ENCODE results near the gene MRPS27.

Gene MRPS27

DNA sequence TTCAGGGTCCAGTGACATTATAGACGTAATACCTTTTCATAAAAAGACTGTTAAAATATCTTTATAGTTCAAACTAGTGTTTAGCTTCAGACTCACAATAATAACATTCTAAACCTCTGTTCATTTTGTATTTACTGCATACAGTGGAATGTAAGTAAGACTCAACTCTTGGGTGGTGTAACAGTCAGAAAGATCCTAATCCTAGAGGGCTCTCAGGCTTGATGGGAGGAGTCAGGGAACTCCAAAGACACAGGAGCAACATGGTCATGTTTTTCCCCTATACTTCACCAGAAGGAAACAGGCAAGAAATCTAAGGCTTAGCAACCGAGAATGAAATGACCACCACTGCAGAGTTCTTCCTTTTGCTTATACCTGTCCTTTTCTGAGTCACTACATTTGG, 82.6 kb downstream of the MRPS27 start:
- Histone ChIP-seq H3K4me2 (ENCODE audit: low read length) (no peak overlapping the region), H3K9ac (no peak overlapping the region), H3K4me3 (ENCODE audit: low read depth, low read length) (no peak overlapping the region), H3K9me3 (ENCODE audit: control insufficient read depth, low read length) (no peaks in the 10 kb centered on the region), H3K27ac (no peak overlapping the region), H3K4me1 (peaks cover 7% of the 10 kb centered on the region), H3K27me3 (ENCODE audit: control insufficient read depth, insufficient read depth, low read length) (no peaks in the 10 kb centered on the region), H3K79me2 (no peaks in the 10 kb centered on the region), H2AFZ (no peak overlapping the region), H3K36me3 (ENCODE audit: control insufficient read depth, insufficient read depth, low read length) (no peaks in the 10 kb centered on the region)
- TF ChIP-seq, protein P1, sequence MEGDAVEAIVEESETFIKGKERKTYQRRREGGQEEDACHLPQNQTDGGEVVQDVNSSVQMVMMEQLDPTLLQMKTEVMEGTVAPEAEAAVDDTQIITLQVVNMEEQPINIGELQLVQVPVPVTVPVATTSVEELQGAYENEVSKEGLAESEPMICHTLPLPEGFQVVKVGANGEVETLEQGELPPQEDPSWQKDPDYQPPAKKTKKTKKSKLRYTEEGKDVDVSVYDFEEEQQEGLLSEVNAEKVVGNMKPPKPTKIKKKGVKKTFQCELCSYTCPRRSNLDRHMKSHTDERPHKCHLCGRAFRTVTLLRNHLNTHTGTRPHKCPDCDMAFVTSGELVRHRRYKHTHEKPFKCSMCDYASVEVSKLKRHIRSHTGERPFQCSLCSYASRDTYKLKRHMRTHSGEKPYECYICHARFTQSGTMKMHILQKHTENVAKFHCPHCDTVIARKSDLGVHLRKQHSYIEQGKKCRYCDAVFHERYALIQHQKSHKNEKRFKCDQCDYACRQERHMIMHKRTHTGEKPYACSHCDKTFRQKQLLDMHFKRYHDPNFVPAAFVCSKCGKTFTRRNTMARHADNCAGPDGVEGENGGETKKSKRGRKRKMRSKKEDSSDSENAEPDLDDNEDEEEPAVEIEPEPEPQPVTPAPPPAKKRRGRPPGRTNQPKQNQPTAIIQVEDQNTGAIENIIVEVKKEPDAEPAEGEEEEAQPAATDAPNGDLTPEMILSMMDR (IDR thresholded peaks at IDR 0.05), result no peak

DNA sequence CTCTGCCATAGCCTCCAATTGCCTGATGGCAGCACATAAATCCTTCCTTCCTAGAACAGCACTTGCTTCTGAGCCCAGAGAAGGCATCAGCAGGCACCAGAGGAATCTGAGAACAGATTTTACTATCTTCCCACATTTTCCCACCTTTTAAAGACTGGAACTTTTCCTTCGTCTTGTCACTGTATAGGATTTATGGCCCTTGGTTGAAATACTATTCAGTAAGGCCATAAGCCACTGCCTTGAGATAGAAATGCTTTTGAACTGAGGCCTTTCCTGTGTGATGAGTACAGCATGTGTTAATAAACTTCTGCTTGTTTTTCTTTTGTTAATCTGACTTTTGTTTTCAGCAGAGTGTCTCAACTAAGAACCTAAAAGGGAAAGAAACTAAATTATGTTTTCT, 84.3 kb downstream of the MRPS27 start:
- no peak overlapping the region for H3K27ac ChIP-seq
- H3K9ac ChIP-seq, result no peak overlapping the region

DNA sequence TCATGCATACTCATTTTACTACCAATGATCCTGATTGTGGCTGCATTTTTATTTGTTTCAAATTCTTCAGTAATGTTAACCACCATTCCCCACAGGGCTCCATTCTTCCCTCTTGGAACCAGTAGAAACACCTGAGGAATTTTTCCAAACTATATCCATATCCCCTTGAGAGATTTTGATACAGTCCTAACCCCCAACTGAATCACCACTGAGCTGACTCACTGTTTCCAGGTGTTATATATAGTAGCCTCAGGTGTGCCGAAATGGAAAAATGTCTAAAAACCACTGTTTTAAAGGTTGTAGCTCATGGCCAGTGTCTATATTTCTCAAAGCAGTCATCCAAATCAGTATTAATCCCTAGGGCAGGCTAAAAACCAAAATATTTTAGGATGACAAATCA, 85.2 kb downstream of the MRPS27 start:
- Histone ChIP-seq H3K4me3 (ENCODE audit: low read depth, low read length) (no peak overlapping the region), H3K9ac (no peak overlapping the region), H3K4me2 (ENCODE audit: low read length) (no peak overlapping the region), H3K4me1 (peaks cover 14% of the 10 kb centered on the region), H3K27ac (no peak overlapping the region), H3K9me3 (ENCODE audit: control insufficient read depth, low read length) (no peaks in the 10 kb centered on the region), H3K27me3 (ENCODE audit: control insufficient read depth, insufficient read depth, low read length) (no peaks in the 10 kb centered on the region), H3K36me3 (ENCODE audit: control insufficient read depth, insufficient read depth, low read length) (no peaks in the 10 kb centered on the region), H3K79me2 (no peaks in the 10 kb centered on the region), H2AFZ (no peak overlapping the region)
- TF ChIP-seq, protein P1 (IDR thresholded peaks at IDR 0.05), result no peak

More for the DNA sequence above, 84.3 kb downstream of the MRPS27 start:
- H3K4me1 ChIP-seq, result peaks cover 14% of the 10 kb centered on the region
- H3K27me3 ChIP-seq (ENCODE audit: control insufficient read depth, insufficient read depth, low read length), result no peaks in the 10 kb centered on the region
- no peak overlapping the region for H2AFZ ChIP-seq
- no peaks in the 10 kb centered on the region for H3K9me3 ChIP-seq (ENCODE audit: control insufficient read depth, low read length)
- TF ChIP-seq, protein P1 (IDR thresholded peaks at IDR 0.05), result no peak
- H3K36me3 ChIP-seq (ENCODE audit: control insufficient read depth, insufficient read depth, low read length), result no peaks in the 10 kb centered on the region
- H3K4me2 ChIP-seq (ENCODE audit: low read length), result no peak overlapping the region
- no peaks in the 10 kb centered on the region for H3K79me2 ChIP-seq
- H3K4me3 ChIP-seq (ENCODE audit: low read depth, low read length), result no peak overlapping the region

DNA sequence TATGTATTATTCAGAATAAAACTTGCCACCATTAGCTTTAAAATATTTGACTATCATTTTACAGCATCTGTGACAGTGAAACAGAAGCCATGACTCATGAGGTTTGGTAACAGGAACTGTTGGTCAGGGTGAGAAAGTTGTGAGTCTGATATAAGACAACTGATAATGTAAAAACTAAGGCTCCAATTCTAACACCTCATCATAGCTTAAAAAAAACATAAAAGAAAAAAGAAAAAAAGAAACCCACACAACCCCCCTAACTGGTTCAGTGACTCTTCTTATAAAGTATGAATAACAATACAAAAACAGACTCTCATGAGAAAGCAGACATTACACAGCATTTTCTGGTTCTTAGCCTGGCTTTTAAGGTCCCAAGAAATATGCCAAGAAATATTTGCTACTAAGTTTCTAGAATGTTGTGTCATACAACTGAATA, 85.8 kb downstream of the MRPS27 start:
- TF ChIP-seq, protein P1 (IDR thresholded peaks at IDR 0.05), result no peak

DNA sequence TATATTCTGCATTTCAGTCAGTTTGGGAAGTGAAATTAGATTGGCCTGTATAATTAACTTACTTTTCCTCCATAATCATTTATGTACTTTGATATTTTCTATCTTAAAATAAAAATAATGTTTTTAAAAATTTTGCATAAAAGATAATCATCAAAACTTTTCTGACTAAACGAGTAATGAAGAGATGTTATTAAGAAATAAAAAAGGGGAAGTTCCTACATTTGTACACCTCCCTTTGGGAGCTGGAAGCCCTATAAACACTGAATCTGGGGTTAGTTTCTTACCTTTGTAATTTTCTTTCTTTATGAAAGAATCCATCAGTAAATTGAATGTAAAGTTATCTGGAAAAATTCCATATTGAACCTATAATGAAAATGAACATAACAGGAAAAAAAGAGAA, 86.2 kb downstream of the MRPS27 start:
- no peak overlapping the region for H3K4me3 ChIP-seq (ENCODE audit: low read depth, low read length)
- no peak overlapping the region for H3K27ac ChIP-seq
- H2AFZ ChIP-seq, result no peak overlapping the region
- H3K79me2 ChIP-seq, result no peaks in the 10 kb centered on the region
- H3K9ac ChIP-seq, result no peak overlapping the region
- H3K27me3 ChIP-seq (ENCODE audit: control insufficient read depth, insufficient read depth, low read length), result no peaks in the 10 kb centered on the region
- H3K9me3 ChIP-seq (ENCODE audit: control insufficient read depth, low read length), result no peaks in the 10 kb centered on the region
- H3K4me1 ChIP-seq, result peaks cover 14% of the 10 kb centered on the region
- no peak overlapping the region for H3K4me2 ChIP-seq (ENCODE audit: low read length)
- TF ChIP-seq, protein P1 (IDR thresholded peaks at IDR 0.05), result no peak
- no peaks in the 10 kb centered on the region for H3K36me3 ChIP-seq (ENCODE audit: control insufficient read depth, insufficient read depth, low read length)

More for the DNA sequence above, 85.8 kb downstream of the MRPS27 start:
- Histone ChIP-seq H3K4me3 (ENCODE audit: low read depth, low read length) (no peak overlapping the region), H3K9ac (no peak overlapping the region), H3K27me3 (ENCODE audit: control insufficient read depth, insufficient read depth, low read length) (no peaks in the 10 kb centered on the region), H2AFZ (no peak overlapping the region), H3K9me3 (ENCODE audit: control insufficient read depth, low read length) (no peaks in the 10 kb centered on the region), H3K4me2 (ENCODE audit: low read length) (no peak overlapping the region), H3K79me2 (no peaks in the 10 kb centered on the region), H3K36me3 (ENCODE audit: control insufficient read depth, insufficient read depth, low read length) (no peaks in the 10 kb centered on the region), H3K27ac (no peak overlapping the region), H3K4me1 (peaks cover 14% of the 10 kb centered on the region)
